ENCODE results near the gene MAP1LC3B. TPM values are rescaled to one million over a fixed set of nuclear protein-coding genes. Genes with fewer than 3 reads are reported as not detected.

Gene MAP1LC3B
- polyA plus RNA-seq, 4 donors = 73.3 to 82.8 (median 78.9) TPM

DNA sequence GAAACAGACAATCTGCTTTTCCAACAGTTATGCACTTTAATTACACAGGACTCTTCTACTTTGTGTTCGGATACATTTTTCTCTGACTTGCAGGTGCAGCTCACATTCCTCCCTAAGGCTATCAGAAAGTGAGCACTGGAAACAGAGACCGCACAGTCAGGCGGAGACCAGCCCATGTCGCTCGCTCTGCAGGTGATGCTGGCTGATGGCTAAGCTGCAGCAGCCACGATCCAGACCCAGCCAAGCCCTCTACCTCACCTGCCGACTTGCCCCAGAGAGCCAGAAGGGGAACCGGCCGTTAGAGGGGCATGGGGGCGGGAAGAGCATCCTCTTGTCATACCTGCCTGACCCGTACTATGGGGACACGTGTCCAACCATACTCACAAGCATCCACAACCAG is 33.8 kb downstream of the MAP1LC3B start:
- no peak for DNase-seq (ENCODE audit: low read depth in 4 of 4, low spot score in 3 of 4)

DNA sequence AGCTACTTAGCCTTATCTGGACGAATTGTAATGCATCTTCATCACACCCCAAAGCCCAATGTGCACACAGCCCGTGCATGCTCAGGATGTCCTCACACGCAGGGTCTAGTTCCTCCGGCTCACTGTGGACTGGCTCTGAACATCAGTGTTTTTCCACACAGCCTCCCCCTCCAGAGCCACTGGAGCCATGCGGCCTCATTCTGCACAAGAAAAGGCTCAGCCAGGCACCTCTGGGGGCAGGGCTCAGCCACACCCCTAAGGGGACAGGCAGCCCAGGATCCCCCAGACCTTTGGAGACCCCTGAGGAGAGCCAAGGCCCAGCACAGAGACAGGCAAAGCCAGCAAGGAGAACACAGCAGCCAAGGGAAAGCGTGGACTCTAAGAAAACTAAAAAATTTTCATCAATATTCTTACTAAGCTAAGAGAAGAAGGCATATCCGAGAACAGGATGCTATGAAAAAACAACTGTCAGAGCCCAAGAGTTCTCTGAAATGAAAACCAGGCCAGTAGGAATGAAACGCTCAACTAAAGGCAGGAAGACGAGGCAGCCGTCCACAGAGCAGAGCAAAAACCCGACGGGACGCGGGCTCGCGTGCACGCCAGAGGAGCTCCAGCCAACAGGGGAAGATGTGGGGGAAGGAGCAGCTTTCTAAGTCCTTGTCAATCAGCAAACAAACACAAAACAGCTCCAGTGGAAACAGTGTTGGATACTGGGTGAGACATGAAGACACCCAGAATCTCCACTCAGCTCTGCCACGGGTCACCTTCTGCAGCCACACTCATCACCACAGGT is 34.5 kb downstream of the MAP1LC3B start:
- DNase-seq (ENCODE audit: low read depth in 4 of 4, low spot score in 3 of 4) = no peak

DNA sequence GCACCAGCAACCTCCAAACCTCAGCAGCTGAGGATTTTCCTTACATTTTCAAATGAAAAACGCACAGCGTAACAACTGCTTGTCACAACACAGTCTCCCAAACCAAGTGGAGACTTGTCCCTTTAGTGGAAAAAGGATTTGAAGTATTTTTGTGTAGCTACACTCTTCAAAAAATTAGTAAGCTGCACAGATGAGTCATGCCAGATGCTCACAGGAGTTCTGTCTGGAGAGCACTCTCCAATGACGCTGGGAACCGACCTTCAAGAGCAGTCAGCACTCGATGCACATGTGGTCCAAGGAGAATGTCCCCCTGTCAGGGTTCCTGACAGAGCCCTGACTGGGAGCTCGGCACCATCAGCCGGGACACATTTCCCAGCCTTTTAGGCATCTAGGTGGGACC is 39.8 kb downstream of the MAP1LC3B start:
- DNase-seq (ENCODE audit: low read depth in 4 of 4, low spot score in 3 of 4) = no peak

DNA sequence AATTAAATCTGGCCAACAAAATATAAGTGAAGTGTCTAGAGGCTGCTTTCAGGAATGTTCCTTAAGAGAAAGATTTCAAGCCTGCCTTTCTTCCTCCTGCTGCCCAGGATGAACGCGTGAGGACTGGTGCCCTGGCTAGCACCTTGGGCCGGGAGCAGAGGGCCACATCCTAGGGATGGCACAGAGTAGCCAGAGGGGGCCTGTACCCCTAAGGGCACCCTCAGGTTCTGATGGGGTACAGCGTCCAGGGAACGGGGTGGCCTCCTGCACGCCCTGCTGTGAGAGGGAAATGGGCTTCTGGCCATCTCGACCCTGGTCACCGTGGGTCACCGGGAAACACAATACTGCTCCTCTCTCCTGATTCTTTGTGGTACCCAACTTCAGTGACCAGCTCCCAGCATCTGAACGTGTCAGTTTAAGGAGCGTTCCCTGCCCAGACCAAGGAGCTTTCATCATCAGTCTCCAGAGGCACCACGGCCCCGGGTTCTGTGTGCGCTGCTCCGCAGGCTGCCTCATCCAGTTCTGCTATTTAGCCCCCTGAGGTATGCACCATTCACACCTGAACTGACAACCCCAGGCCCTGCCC is 40.3 kb downstream of the MAP1LC3B start:
- no peak for DNase-seq (ENCODE audit: low read depth in 4 of 4, low spot score in 3 of 4)

DNA sequence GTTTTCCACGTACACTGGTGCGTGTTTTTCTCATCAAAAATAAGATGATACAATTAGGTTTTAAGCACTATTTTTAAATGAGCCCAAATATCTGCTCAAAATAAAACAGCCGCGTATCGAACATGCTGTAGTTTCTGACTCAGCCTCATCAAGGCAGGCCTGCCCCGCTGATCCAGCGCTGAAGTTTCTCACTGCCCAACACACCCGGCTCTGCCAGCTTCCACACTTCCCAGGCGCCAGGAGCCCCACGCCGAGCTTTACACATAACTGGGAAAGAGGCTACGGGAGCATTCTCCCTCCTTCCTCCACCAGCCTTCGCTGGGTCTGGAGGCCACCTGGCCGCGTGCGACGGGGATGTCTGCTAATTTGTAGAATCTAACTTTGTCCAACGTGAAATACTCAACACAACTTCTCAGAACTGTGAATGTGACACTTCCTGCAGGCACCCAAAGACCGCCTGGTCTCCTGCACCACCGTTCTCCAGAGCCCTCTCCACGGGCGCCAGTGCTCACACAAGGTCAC is 42.1 kb downstream of the MAP1LC3B start:
- no peak for DNase-seq (ENCODE audit: low read depth in 4 of 4, low spot score in 3 of 4)

DNA sequence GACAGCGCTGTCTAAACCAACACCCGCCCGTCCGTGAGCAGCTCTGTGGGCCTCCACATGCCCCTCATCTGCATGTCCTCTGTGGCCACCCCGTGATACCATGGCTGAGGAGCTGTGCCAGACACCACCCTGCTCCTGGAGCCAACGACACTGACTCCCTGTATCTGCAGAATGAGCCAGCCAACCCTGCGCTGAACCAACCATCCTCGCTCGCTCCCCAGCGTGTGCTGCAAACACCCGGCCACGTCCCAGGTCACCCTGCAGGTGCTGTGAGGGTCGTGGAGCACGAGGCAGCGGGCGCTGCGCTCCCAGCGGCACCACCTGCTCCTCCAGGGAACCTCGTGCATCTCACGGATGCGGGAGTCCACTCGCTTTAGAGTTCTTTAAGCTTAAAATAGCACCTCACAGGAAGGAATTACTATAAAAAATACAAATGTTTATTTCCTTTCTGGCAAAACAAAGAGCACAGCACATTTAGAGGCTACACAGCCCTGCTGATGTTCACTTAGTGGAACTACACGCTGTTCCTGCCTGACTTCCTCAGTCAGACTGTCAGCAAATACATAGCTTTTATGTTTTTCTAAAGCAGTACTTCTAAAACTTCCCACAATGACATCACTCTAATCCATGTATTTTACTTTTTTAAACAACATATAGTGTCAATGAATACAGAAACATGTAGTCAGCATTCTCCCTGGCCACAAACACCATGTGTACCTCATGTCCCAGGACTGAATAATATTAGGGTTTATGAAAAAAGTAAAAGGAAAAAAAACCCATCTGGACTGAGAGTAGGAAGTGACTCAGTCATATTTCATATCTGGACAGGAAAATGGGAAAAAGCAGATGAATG is 43.5 kb downstream of the MAP1LC3B start:
- no peak for DNase-seq (ENCODE audit: low read depth in 4 of 4, low spot score in 3 of 4)

DNA sequence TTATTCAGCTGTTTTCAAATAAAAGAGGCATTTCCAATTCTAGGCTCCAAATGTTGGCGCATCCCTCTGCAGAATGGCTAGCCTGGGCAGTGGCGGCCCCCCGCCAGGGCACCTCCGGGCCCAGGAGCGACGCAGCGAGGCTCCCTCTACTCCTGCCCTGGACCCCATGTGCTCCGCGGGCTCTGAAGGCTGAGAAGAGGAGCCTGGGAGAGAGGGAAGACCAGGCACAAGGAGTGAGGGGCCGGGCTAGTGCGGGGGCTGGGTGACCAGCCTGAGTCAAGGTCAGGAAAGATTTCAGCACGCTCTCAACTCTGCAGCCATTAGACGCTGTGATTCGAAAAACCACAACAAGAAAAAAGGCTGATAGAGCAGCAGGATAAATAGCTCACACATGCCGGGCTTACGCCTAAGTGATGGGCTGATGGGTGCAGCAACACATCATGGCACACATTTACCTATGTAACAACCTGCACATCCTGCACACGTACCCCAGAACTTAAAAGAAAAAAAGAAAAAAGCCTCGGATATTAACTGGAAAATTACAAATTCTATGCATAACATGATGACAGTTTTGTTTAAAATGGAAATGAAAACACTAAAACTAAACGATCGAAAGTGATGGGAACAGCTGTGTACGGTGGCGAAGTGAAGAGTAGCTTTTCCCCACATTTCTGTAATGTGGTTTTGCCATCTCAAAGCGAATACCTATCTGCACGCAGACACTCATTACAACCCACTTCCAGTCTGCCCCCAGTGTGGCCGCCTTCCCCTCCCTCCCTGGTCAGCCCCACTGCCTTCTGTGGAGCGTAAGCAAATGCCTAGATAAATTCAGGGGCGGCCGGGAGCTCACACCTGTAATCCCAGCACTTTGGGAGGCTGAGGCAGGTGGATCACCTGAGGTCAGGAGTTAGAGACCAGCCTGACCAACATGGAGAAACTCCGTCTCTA is 44.4 kb downstream of the MAP1LC3B start:
- DNase-seq (ENCODE audit: low read depth in 4 of 4, low spot score in 3 of 4) = no peak

DNA sequence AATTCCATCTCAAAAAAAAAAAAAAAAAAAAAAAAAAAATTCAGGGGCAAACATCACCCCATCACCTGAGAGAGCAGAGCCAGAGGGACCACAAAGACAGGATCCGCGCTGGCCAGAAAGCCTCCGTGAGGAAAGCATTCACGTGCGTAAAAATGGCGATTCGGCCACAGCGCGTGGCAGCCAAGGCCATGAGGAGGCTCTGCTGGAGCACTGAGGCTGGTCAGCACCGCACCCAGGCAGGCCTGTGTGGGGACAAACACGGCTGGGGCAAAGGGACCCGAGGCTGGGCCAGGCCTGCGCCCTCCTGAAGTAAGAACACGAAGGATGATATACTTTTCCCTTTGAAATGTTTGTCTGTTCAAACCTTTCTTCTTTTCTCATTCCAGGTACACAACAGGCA is 45.2 kb downstream of the MAP1LC3B start:
- DNase-seq (ENCODE audit: low read depth in 4 of 4, low spot score in 3 of 4) = no peak

DNA sequence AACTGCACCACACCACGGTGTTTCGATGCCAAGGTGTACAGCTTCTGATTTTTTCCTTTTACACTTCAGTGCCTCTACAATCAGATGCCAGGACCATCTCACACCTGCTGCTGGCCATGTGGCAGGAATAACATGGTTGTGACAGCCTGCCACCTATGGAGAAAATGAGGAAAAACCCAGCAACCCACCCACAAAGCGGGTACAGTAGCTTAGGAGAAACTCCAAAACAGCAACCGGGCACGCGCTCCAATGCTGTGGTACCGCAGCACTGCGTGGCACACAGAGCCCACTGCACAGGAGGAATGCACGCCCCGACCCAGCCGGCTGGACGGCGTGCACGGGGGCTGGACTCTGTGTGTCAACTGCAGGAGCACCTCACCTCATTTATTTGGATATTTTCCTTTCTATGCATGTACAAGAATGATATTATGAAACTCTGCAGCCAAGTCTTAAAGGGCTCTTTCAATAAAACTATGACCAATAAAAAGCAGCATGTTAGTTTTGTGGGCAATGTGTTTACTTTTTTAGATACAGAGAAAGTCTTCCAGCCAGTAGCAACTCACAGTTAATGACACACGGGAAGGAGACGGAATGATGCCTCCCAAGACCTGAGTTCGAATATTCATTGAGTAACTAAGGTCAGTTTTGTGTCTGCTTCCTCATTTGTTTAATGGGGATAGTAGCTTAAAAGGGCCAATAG is 45.9 kb downstream of the MAP1LC3B start:
- no peak for DNase-seq (ENCODE audit: low read depth in 4 of 4, low spot score in 3 of 4)

DNA sequence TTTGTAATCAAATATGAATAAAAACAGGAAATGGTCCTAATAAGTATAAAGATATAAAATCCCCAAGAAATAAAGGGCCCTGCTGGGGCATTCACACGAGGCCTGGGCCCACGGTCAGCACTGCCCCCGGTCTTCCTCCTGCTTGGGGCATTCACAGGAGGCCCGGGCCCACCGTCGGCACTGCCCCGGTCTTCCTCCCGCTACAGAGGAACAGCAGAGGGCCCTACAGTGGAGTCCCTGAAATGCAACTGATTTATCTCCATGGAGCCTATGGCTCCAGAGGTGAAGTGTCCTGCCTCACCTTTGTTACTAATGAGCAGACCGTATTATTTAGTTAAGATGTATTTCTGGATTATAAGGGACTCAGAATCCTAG is 46.5 kb downstream of the MAP1LC3B start:
- DNase-seq (ENCODE audit: low read depth in 4 of 4, low spot score in 3 of 4) = no peak

DNA sequence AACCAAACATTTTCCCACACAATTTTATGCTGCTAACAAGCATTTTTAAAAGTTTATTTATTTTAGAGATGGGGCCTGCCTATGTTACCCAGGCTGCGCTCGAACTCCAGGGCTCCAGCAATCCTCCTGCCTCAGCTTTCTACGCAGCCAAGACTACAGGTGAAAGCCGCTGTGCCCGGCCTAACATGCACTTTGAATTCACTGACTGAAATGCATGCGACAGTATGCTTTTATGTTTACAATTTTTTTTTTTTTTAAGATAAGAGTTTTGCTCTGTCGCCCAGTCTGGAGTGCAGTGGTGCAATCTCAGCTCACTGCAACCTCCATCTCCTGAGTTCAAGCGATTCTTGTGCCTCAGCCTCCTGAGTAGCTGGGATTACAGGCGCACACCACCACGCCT is 47.8 kb downstream of the MAP1LC3B start:
- no peak for DNase-seq (ENCODE audit: low read depth in 4 of 4, low spot score in 3 of 4)

DNA sequence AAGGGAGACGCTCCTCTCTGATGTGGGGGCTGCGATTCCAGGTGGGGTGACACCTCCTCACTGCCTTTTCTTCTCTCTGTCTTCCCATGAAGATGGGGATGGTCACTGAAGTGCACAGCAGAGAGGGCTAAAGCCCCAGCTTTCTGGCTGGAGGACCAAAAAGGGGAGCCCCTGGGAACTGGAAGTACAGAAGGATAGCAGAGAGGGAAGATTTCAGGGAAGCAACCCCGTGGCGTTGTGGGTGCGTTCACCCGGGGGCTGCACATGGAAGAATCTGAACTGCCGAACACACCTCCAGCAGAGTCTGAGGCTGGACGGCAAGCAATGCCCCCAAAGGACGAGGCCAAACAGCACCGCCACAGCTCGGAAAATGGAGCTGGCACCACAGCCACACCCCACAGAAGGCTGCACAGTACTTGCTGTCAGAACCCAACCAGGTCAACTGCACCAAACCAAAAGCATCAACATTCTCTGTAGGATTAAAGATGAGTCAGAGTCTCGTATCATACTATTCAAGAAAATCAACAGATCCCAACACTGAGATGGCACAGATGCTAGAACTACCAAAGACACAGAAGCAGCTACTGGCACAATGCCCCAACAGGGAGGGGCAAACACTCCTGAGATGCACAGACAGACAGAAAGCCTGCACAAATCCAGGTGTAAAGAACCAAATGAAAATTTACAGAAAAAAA is 49.9 kb downstream of the MAP1LC3B start:
- DNase-seq (ENCODE audit: low read depth in 4 of 4, low spot score in 3 of 4) = no peak

DNA sequence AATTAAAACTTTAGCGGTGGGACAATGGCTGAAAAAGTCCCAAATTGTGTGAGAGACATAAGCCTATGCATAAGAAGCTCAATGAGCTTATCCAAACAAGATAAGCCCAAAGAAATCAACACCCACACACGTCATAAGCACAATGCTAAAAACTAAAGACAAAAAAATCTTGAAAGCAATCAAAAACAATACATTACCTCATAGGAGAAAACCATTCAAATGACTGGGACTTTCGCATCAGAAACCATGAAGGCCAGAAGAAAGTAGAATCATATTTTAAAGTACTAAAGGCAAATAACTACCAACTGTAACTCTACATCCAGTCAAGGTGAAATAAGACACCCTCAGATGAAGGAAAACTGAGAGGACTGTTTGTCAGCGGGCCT is 50.4 kb downstream of the MAP1LC3B start:
- DNase-seq (ENCODE audit: low read depth in 4 of 4, low spot score in 3 of 4) = no peak

DNA sequence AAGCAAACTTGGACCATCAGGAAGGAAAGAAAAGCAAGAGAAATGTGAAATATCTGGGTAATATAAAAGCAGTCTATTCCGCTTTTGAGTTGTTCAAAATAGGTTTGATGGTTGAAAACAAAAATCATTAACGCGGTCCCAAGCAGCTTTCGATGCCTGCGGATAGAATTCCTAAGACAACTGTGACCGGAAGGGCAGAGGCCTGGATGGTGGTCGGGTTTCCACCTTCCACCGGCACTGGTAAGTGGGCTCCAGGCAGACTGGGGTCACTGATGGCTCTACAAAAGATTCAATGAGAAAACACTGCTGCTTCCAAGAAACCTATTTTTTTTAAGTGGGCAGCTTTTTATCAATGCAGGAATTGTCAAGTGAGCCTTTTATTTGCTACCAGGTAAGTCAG is 50.9 kb downstream of the MAP1LC3B start:
- DNase-seq (ENCODE audit: low read depth in 4 of 4, low spot score in 3 of 4) = no peak

DNA sequence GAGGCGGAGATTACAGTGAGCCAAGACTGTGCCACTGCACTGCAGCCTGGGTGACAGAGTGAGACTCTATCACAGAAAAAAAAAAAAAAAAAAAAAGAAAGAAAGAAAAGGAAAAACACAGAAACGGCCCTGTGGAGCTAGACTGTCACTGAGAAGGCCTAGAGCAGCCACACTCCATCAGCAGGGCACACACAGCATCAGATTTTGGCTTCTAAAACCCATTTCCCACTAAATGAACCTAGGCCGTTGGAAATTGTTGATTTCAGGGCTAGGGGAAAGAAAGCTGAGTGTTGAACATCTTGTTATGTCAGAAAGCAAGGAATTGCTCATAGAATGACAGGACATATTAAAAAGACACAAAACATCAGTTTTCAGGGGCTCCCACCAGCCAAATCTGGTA is 51.8 kb downstream of the MAP1LC3B start:
- no peak for DNase-seq (ENCODE audit: low read depth in 4 of 4, low spot score in 3 of 4)

DNA sequence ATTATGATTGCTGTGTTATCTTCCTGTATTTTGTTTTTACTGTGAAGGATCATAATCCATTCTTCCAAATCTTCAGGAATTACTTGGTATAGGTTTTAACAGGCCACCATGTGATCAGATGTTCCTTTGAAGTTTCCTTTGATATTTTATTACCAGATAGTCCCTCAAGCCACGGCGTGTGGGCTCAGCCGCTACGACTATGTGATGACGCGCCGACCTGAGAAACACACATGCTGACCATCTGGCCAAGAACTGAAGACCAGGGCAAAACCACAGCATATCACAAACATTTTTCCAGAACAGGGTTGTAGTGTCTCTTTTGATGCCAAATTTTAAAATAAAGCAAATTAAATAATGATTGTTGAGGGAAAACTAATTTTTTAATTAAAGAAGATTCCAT is 53.4 kb downstream of the MAP1LC3B start:
- no peak for DNase-seq (ENCODE audit: low read depth in 4 of 4, low spot score in 3 of 4)

DNA sequence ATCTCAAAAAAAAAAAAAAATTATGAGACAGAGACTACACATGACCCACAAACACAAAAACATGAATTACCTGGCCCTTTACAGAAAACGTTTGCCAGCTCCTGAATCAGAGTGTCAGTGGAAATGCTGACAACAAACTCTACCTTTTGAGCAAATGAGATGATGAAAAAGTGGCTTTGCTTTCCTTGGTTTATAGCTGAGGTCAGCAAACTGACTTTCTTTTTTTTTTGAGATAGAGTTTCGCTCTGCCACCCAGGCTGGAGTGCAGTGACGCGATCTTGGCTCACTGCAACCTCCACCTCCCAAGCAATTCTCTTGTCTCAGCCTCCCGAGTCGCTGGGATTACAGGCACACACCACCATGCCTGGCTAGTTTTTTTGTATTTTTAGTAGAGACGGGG is 54.3 kb downstream of the MAP1LC3B start:
- no peak for DNase-seq (ENCODE audit: low read depth in 4 of 4, low spot score in 3 of 4)

DNA sequence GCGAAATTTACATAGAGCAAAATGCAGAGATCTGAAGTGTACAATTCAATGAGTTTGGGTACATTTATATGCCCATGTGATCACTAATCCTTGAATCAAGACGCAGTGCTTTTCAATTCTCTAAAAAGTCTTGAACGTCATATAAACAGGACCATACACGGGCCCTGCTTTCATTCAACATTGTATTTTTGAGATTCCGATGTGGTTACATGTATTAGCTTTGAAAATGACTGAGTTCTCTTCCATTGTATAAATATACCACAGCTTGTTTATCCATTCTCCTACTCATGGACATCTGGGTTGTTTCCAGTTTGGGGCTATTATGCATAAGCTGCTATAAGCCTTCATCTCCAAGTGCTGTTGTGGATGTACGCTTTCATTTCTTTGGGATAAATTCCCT is 55.2 kb downstream of the MAP1LC3B start:
- no peak for DNase-seq (ENCODE audit: low read depth in 4 of 4, low spot score in 3 of 4)

DNA sequence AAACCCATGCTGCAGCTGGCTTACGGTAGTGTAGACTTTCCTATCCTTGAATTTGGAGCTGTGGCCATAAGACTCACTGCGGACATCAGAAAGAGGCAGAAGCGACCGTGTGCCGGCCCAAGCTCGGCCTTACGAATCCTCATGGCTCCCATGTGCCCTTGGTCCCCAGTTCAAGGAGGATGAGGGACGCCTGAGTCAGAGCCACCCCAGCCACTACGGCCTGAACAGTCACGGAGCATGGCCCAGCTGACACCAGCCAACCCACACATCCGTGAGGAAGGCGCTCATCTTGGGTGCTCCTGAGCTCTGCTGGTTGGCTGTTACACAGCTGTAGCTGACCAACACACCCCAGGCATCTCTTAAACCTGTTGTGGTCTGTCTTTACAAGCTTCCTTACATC is 56.7 kb downstream of the MAP1LC3B start:
- no peak for DNase-seq (ENCODE audit: low read depth in 4 of 4, low spot score in 3 of 4)

Measured in right renal pelvis (tissue), 4 donors.